GM12874 (cell line): ENCODE data around the gene NGF.

Experiments used
- CTCF ChIP-seq: IDR thresholded peaks from 2 replicates; pipeline ENCODE4 v1.5.1; 2011; ENCODE audit warnings: low read depth, mild to moderate bottlenecking, control low read depth, low read length, moderate library complexity; ENCODE audit not compliant: insufficient read depth

The NGF gene

GRCh38 chr1:115293006-115293405, 45.0 kb downstream of the NGF start:
- no peak for TF ChIP-seq CTCF

- no peak for TF ChIP-seq CTCF
These were observed 46.3 kb downstream of the NGF start for GRCh38 chr1:115291741-115292140.

- no peak for TF ChIP-seq CTCF
These were observed 48.1 kb downstream of the NGF start for GRCh38 chr1:115289940-115290339.

GRCh38 chr1:115288591-115289198, 49.4 kb downstream of the NGF start:
- no peak for TF ChIP-seq CTCF

GRCh38 chr1:115286431-115287205, 51.4 kb downstream of the NGF start:
- no peak for TF ChIP-seq CTCF

GRCh38 chr1:115284209-115284608, 53.8 kb downstream of the NGF start:
- TF ChIP-seq CTCF = no peak

GRCh38 chr1:115283681-115284146, 54.3 kb downstream of the NGF start:
- TF ChIP-seq CTCF = no peak
